CD14-positive monocyte (primary cell): ENCODE results near the gene XRCC4. TPM values are rescaled to one million over a fixed set of nuclear protein-coding genes. Genes with fewer than 3 reads are reported as not detected.

Experiments used
- DNase-seq, 3 donors: peaks; one replicate each; pipeline ENCODE4 v3.0.0-alpha.2; 2011 to 2022
- H2AFZ ChIP-seq: 2 replicates; pipeline ENCODE4 v1.6.0; 2012; ENCODE audit warnings: mild to moderate bottlenecking, low read depth, low read length, inconsistent platforms; ENCODE audit not compliant: insufficient read depth, poor library complexity, severe bottlenecking
- H3K27ac ChIP-seq, 2 donors: 1 replicate in 1 of 2; 2 replicates in 1 of 2; pipeline ENCODE4 v1.5.1; 2012 to 2013; ENCODE audit warnings: low read length in 2 of 2, control low read depth in 1 of 2, inconsistent platforms in 1 of 2, low read depth in 1 of 2, mild to moderate bottlenecking in 1 of 2
- H3K27me3 ChIP-seq, 2 donors: one replicate each; pipeline versions ENCODE4 v1.6.0 to v1.6.1; 2011 to 2013; ENCODE audit warnings: low read length in 2 of 2; ENCODE audit not compliant: control insufficient read depth in 2 of 2, insufficient read depth in 2 of 2
- H3K36me3 ChIP-seq, 2 donors: replicated peaks in 1 of 2; 1 replicate in 1 of 2; 2 replicates in 1 of 2; pipeline versions ENCODE4 v1.5.1 to v1.6.1; 2012 to 2013; ENCODE audit warnings: low read length in 2 of 2, control low read depth in 1 of 2, inconsistent platforms in 1 of 2, mild to moderate bottlenecking in 1 of 2; ENCODE audit not compliant: insufficient read depth in 2 of 2, control insufficient read depth in 1 of 2
- H3K4me1 ChIP-seq, 2 donors: 1 replicate in 1 of 2; 2 replicates in 1 of 2; pipeline versions ENCODE4 v1.5.1 to v1.6.1; 2012 to 2013; ENCODE audit warnings: low read length in 2 of 2, control low read depth in 1 of 2, inconsistent platforms in 1 of 2, mild to moderate bottlenecking in 1 of 2, moderate library complexity in 1 of 2; ENCODE audit not compliant: insufficient read depth in 2 of 2, control insufficient read depth in 1 of 2
- H3K4me2 ChIP-seq: replicated peaks from 2 replicates; pipeline ENCODE3; 2012; ENCODE audit warnings: low read length, moderate library complexity, mild to moderate bottlenecking; ENCODE audit not compliant: poor library complexity, severe bottlenecking; ENCODE audit errors: extremely low read depth
- H3K4me3 ChIP-seq, 3 experiments: fragments of 200-600 bp in 1 of 3; sonication (generic) in 1 of 3; replicated peaks in 1 of 3; 1 replicate in 2 of 3; 2 replicates in 1 of 3; pipeline ENCODE4 v1.5.1; 2011 to 2013; ENCODE audit warnings: low read length in 3 of 3, mild to moderate bottlenecking in 3 of 3, control low read depth in 2 of 3, low read depth in 2 of 3, inconsistent platforms in 1 of 3, moderate library complexity in 1 of 3
- H3K79me2 ChIP-seq: 2 replicates; pipeline ENCODE4 v1.6.0; 2012; ENCODE audit warnings: mild to moderate bottlenecking, control low read depth, inconsistent platforms, low read length, moderate library complexity; ENCODE audit not compliant: insufficient read depth
- H3K9ac ChIP-seq: 2 replicates; pipeline ENCODE4 v1.6.0; 2017; ENCODE audit warnings: low read length, mild to moderate bottlenecking; ENCODE audit not compliant: insufficient read depth, poor library complexity, severe bottlenecking
- H3K9me3 ChIP-seq, 2 donors: replicated peaks in 1 of 2; 1 replicate in 1 of 2; 2 replicates in 1 of 2; pipeline versions ENCODE4 v1.5.1 to v1.6.1; 2012 to 2013; ENCODE audit warnings: low read length in 2 of 2, control low read depth in 1 of 2; ENCODE audit not compliant: control insufficient read depth in 1 of 2, insufficient read depth in 1 of 2
- H4K20me1 ChIP-seq: 2 replicates; pipeline ENCODE4 v1.6.0; 2012; ENCODE audit warnings: mild to moderate bottlenecking, low read length, control low read depth, moderate library complexity; ENCODE audit not compliant: insufficient read depth
- H3K27ac Mint-ChIP-seq, 7 donors: one replicate each; pipeline ENCODE4 v1.8.0; 2020; ENCODE audit warnings: mild to moderate bottlenecking in 7 of 7, mixed read lengths in 7 of 7, moderate library complexity in 6 of 7, inconsistent platforms in 2 of 7
- H3K27me3 Mint-ChIP-seq, 3 donors: one replicate each; pipeline ENCODE4 v1.8.0; 2021 to 2022; ENCODE audit warnings: low read depth in 3 of 3, mild to moderate bottlenecking in 3 of 3, mixed read lengths in 3 of 3, moderate library complexity in 3 of 3, inconsistent platforms in 1 of 3
- H3K36me3 Mint-ChIP-seq, 2 donors: one replicate each; pipeline ENCODE4 v1.8.0; 2020; ENCODE audit warnings: mixed read lengths in 2 of 2, inconsistent platforms in 1 of 2, mild to moderate bottlenecking in 1 of 2
- H3K4me1 Mint-ChIP-seq: one replicate; pipeline ENCODE4 v1.8.0; 2020; ENCODE audit warnings: mild to moderate bottlenecking, mixed read lengths
- H3K4me3 Mint-ChIP-seq, 2 donors: one replicate each; pipeline ENCODE4 v1.8.0; 2020; ENCODE audit warnings: mild to moderate bottlenecking in 2 of 2, mixed read lengths in 2 of 2, moderate library complexity in 1 of 2
- H3K9me3 Mint-ChIP-seq, 7 donors: one replicate each; pipeline ENCODE4 v1.8.0; 2020 to 2022; ENCODE audit warnings: mixed read lengths in 7 of 7, mild to moderate bottlenecking in 6 of 7, moderate library complexity in 6 of 7, inconsistent platforms in 2 of 7
- WGBS: methylation state at CpG from one replicate; pipeline ENCODE4 v1.1.5; 2013; ENCODE audit warnings: missing lambda C conversion rate; ENCODE audit not compliant: insufficient coverage; 5-methylcytosine and 5-hydroxymethylcytosine counted together
- intact Hi-C, 2 donors: fragments of 100-400 bp; cut with micrococcal nuclease; formaldehyde crosslinking; loops; one replicate each; pipeline versions ENCODE4 v1.15.0 to v1.15.1; 2023
- polyA plus RNA-seq, 3 donors: library from polyadenylated mRNA; depleted of rRNA in 1 of 3; unstranded in 2 of 3; stranded (reverse) in 1 of 3; fragments of 300-500 nt in 2 of 3; fragments of >200 nt in 1 of 3; fragmentation: Illumina TruSeq in 2 of 3; gene quantifications; 1 replicate in 2 of 3; 2 replicates in 1 of 3; pipeline ENCODE4 v1.2.3, GENCODE V29; 2012 to 2021
- TF ChIP-seq, protein P1 (sequence below): fragments of 200-600 bp; IDR thresholded peaks from one replicate; pipeline ENCODE4 v1.8.0; 2022; ENCODE audit warnings: antibody characterized with exemption, mild to moderate bottlenecking

XRCC4 gene
- polyA plus RNA-seq, 3 donors: 4.0 to 21.8 (median 16.3) TPM

DNA sequence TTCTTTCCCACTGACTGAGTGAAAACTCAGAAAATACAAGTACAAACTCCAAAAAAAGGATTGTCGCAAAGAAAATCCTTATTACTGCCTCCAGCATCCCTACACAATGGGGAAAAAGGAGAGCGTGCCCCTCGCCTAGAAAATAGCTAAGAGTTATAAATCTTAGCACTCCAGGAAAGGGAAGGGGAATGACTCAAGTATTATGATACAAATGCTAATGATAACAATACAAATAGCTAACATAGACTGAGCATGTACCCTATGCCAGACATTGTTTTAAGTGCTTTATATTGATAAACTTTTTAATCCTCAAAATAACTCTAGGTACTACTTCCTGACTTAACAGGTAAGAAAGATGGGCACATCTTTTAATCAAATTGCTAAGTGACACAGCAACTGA, 323.4 kb downstream of the XRCC4 start:
- H3K27ac ChIP-seq: peak overlapping the region; percentile 66 to 89
- peak overlapping the region; percentile 47 for H3K4me2 ChIP-seq
- no peaks in the 10 kb centered on the region for H4K20me1 ChIP-seq
- peak overlapping the region; percentile 30 for H3K9ac ChIP-seq
- TF ChIP-seq, protein P1, sequence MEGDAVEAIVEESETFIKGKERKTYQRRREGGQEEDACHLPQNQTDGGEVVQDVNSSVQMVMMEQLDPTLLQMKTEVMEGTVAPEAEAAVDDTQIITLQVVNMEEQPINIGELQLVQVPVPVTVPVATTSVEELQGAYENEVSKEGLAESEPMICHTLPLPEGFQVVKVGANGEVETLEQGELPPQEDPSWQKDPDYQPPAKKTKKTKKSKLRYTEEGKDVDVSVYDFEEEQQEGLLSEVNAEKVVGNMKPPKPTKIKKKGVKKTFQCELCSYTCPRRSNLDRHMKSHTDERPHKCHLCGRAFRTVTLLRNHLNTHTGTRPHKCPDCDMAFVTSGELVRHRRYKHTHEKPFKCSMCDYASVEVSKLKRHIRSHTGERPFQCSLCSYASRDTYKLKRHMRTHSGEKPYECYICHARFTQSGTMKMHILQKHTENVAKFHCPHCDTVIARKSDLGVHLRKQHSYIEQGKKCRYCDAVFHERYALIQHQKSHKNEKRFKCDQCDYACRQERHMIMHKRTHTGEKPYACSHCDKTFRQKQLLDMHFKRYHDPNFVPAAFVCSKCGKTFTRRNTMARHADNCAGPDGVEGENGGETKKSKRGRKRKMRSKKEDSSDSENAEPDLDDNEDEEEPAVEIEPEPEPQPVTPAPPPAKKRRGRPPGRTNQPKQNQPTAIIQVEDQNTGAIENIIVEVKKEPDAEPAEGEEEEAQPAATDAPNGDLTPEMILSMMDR: no peak
- peak in 1 of 3 donors; percentile 14 for DNase-seq
- H3K4me1 Mint-ChIP-seq: peaks cover 42% of the 10 kb centered on the region
- peaks cover 28 to 40% of the 10 kb centered on the region in 2 donors for H3K4me1 ChIP-seq
- peak overlapping the region; percentile 9 for H2AFZ ChIP-seq
- no peaks in the 10 kb centered on the region for H3K36me3 ChIP-seq
- no peaks in the 10 kb centered on the region for H3K27me3 Mint-ChIP-seq
- H3K36me3 Mint-ChIP-seq: peaks cover 0 to 5% of the 10 kb centered on the region in 2 donors
- peak overlapping the region; percentile 80 to 94 (median 92) for H3K27ac Mint-ChIP-seq
- peak overlapping the region in 1 of 2 donors; percentile 67 for H3K4me3 Mint-ChIP-seq
- peak overlapping the region in 1 of 3 experiments; percentile 24 for H3K4me3 ChIP-seq
- intact Hi-C loops: no loop called here
- WGBS: no CpG with 5 or more reads among the region's 3 CpGs
- peaks cover 0 to 5% (median 2%) of the 10 kb centered on the region in 7 donors for H3K9me3 Mint-ChIP-seq
- no peaks in the 10 kb centered on the region for H3K9me3 ChIP-seq
- H3K79me2 ChIP-seq: no peaks in the 10 kb centered on the region
- no peaks in the 10 kb centered on the region for H3K27me3 ChIP-seq

DNA sequence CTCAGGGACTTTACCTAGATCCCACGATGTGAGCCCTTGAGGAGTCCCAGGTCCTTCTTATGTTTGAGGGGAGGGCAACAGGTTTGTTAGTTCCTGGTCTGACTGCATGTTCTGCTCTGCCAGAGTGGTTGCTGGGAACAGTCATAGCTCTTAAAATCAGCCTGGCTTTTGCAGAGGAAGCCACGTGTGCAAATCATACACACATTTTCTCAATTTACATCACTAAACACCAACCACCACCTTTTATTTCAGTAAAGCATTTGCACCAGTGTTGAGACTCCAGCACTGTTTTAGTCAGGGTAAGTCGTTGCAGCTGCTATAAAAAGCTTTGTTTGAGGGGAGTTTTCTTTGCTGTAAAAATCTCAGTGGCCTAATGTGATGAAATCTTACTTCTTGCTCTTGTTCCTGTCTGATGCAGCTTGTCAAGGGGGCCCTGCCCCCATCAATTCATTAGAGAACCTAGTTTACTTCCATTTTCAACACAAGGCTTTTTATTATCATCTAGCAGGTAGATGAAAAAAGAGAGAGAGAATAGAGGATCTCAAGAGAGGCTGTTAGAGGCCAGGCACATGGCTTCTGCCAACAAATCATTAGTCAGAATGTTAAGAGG, 323.9 kb downstream of the XRCC4 start:
- H3K4me1 ChIP-seq: peaks cover 28 to 41% of the 10 kb centered on the region in 2 donors
- TF ChIP-seq, protein P1: no peak
- peak overlapping the region in 1 of 3 experiments; percentile 24 for H3K4me3 ChIP-seq
- no peaks in the 10 kb centered on the region for H3K36me3 ChIP-seq
- no peaks in the 10 kb centered on the region for H3K27me3 ChIP-seq
- H3K4me1 Mint-ChIP-seq: peaks cover 42% of the 10 kb centered on the region
- H2AFZ ChIP-seq: peak overlapping the region; percentile 19
- H3K9me3 ChIP-seq: no peaks in the 10 kb centered on the region
- peak overlapping the region; percentile 47 for H3K4me2 ChIP-seq
- H3K79me2 ChIP-seq: no peaks in the 10 kb centered on the region
- H3K27me3 Mint-ChIP-seq: no peaks in the 10 kb centered on the region
- peak; percentile 45 to 60 (median 51) for DNase-seq
- H3K9ac ChIP-seq: peak overlapping the region; percentile 30
- intact Hi-C loops: no loop called here
- H4K20me1 ChIP-seq: no peaks in the 10 kb centered on the region
- WGBS: 25% methylated on average over 2 of the region's 3 CpGs
- peak overlapping the region; percentile 66 to 89 for H3K27ac ChIP-seq
- H3K9me3 Mint-ChIP-seq: peaks cover 0 to 5% (median 2%) of the 10 kb centered on the region in 7 donors
- H3K36me3 Mint-ChIP-seq: peaks cover 0 to 5% of the 10 kb centered on the region in 2 donors
- H3K27ac Mint-ChIP-seq: peak overlapping the region; percentile 80 to 94 (median 92)
- H3K4me3 Mint-ChIP-seq: peak overlapping the region in 1 of 2 donors; percentile 67
